ENCODE results near the gene PRDM16. TPM values are rescaled to one million over a fixed set of nuclear protein-coding genes. Genes with fewer than 3 reads are reported as not detected.

PRDM16 gene
- total RNA-seq, 1 donor from 2014 or later = 18.3 TPM

- DNase-seq (ENCODE audit: low spot score) = no peak
- Mint-ChIP-seq H3K9me3 (ENCODE audit: low read depth) (no peaks in the 10 kb centered on the region), H3K27me3 (ENCODE audit: low read depth) (no peaks in the 10 kb centered on the region), H3K4me1 (ENCODE audit: low read depth) (peaks cover 27% of the 10 kb centered on the region), H3K27ac (ENCODE audit: unreplicated experiment) (no peak overlapping the region), H3K36me3 (ENCODE audit: low read depth) (no peaks in the 10 kb centered on the region), H3K4me3 (ENCODE audit: unreplicated experiment) (peak overlapping the region; percentile 2)
- no peak for TF ChIP-seq CTCF (IDR thresholded peaks at IDR 0.05)
Observed at GRCh38 chr1:3393987-3394920, 325.3 kb downstream of the PRDM16 start.

DNA sequence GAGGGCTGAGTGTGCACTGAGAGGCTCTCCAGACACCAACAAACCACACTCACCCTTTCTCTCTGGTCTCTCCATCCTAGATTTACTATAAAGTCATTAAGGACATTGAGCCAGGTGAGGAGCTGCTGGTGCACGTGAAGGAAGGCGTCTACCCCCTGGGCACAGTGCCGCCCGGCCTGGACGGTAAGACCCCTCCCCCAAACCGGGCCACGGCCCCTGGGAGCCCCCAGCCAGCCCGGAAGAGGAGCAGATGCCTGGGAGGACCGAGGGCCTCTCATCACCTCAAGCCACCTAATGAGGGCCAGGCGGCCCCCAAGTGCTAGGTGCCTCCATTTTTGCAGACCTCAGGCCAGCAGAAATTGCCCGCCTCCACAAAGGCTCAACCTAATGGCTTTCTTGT, 327.4 kb downstream of the PRDM16 start:
- Mint-ChIP-seq H3K36me3 (ENCODE audit: low read depth) (peaks cover 3% of the 10 kb centered on the region), H3K27ac (ENCODE audit: unreplicated experiment) (no peak overlapping the region), H3K9me3 (ENCODE audit: low read depth) (no peaks in the 10 kb centered on the region), H3K27me3 (ENCODE audit: low read depth) (no peaks in the 10 kb centered on the region), H3K4me1 (ENCODE audit: low read depth) (peaks cover 28% of the 10 kb centered on the region), H3K4me3 (ENCODE audit: unreplicated experiment) (no peak overlapping the region)
- no peak for TF ChIP-seq CTCF (IDR thresholded peaks at IDR 0.05)
- DNase-seq (ENCODE audit: low spot score) = no peak

DNA sequence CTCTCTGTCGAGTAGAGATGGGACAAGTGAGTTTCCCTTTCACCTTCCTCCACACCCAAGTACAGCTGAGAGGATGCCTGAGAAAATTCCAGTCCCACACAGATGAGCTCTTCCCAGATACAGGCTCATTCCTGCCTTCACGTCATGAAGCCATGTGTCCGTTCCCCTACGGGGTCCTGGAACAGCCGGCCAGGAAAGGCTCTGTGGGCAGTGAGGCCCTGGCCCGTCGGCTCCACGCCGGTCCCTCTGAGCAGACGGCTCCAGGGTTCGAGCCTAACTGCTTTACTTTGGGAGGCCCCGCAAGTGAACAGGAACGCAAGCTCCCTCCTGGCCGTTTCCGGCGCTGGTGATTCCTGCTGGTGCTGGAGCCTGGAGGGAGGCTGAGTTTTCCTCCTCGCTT, 328.3 kb downstream of the PRDM16 start:
- no peak for TF ChIP-seq CTCF (IDR thresholded peaks at IDR 0.05)
- Mint-ChIP-seq H3K36me3 (ENCODE audit: low read depth) (peaks cover 3% of the 10 kb centered on the region), H3K4me1 (ENCODE audit: low read depth) (peaks cover 31% of the 10 kb centered on the region), H3K9me3 (ENCODE audit: low read depth) (no peaks in the 10 kb centered on the region), H3K27ac (ENCODE audit: unreplicated experiment) (no peak overlapping the region), H3K4me3 (ENCODE audit: unreplicated experiment) (no peak overlapping the region), H3K27me3 (ENCODE audit: low read depth) (no peaks in the 10 kb centered on the region)
- DNase-seq (ENCODE audit: low spot score) = no peak

- H3K4me1 Mint-ChIP-seq (ENCODE audit: low read depth) = peaks cover 19% of the 10 kb centered on the region
- no peak for TF ChIP-seq CTCF (IDR thresholded peaks at IDR 0.05)
- no peaks in the 10 kb centered on the region for H3K9me3 Mint-ChIP-seq (ENCODE audit: low read depth)
- H3K27ac Mint-ChIP-seq (ENCODE audit: unreplicated experiment) = peak overlapping the region; percentile 84
- H3K27me3 Mint-ChIP-seq (ENCODE audit: low read depth) = no peaks in the 10 kb centered on the region
- H3K4me3 Mint-ChIP-seq (ENCODE audit: unreplicated experiment) = no peak overlapping the region
- DNase-seq (ENCODE audit: low spot score) = no peak
- H3K36me3 Mint-ChIP-seq (ENCODE audit: low read depth) = peaks cover 3% of the 10 kb centered on the region
Observed at GRCh38 chr1:3398396-3399140, 329.6 kb downstream of the PRDM16 start.

DNA sequence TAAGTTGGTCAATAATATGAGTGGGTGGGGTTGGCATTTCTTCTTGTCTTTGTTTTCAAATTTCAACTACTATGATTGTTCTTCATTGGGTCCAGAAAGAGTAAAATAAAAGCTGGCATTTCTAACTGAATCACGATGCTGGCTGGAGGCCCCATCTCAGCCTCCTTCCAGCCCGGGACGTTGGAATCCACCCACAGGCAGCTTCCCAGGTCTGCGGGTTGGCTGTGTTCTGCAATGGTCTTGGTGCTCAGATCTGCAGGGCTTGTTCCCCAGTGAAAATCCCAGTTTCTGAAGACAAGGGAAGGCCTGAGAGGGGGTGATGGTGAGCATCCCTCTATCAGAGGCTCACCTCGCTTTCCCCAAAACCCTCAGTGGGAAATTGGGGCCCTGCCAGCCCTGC, 330.7 kb downstream of the PRDM16 start:
- no peak for DNase-seq (ENCODE audit: low spot score)
- Mint-ChIP-seq H3K4me1 (ENCODE audit: low read depth) (peaks cover 19% of the 10 kb centered on the region), H3K9me3 (ENCODE audit: low read depth) (no peaks in the 10 kb centered on the region), H3K36me3 (ENCODE audit: low read depth) (peaks cover 3% of the 10 kb centered on the region), H3K27me3 (ENCODE audit: low read depth) (no peaks in the 10 kb centered on the region), H3K27ac (ENCODE audit: unreplicated experiment) (no peak overlapping the region), H3K4me3 (ENCODE audit: unreplicated experiment) (no peak overlapping the region)
- no peak for TF ChIP-seq CTCF (IDR thresholded peaks at IDR 0.05)
